Measurements from ENCODE around the gene PRICKLE2. TPM values are rescaled to one million over a fixed set of nuclear protein-coding genes. Genes with fewer than 3 reads are reported as not detected.

Gene PRICKLE2
- total and polyA plus RNA-seq, 10 of the 15 experiments (the other 5 are each of a cell fraction or from before 2014, with no cell fraction given), result 0.11 to 2.6 (median 0.69) TPM

- H3K4me1 ChIP-seq (ENCODE audit: control insufficient read depth, insufficient read depth, low read length), result no peaks in the 10 kb centered on the region
- ChIA-PET POLR2A (interaction anchor here (0.6 kb wide), 1 partner anchor 46 kb away, joined by 3 read pairs; no protein-coding TSS in a partner anchor), CTCF (no interaction called here), SMC1A (ENCODE audit: uncharacterized antibody, unreplicated experiment) (interaction anchor here (2.3 kb wide), 1 partner anchor 12 kb away, joined by 9 read pairs; no protein-coding TSS in a partner anchor), RAD21 (ENCODE audit: unreplicated experiment) (no interaction called here)
- H3K4me3 ChIP-seq, result no peak overlapping the region
- no peaks in the 10 kb centered on the region for H3K36me3 ChIP-seq (ENCODE audit: control insufficient read depth in 2 of 2, insufficient read depth in 2 of 2, low read length in 1 of 2)
- H3K79me2 ChIP-seq (ENCODE audit: control insufficient read depth, insufficient read depth, low read length), result no peaks in the 10 kb centered on the region
- intact Hi-C loops (cut with micrococcal nuclease; ENCODE audit: unreplicated experiment) (no loop called here), in situ Hi-C loops (cut with MboI) (no loop called here)
- no peak overlapping the region for H3K27ac ChIP-seq (ENCODE audit: control insufficient read depth, insufficient read depth)
- no peak overlapping the region for H3K4me2 ChIP-seq (ENCODE audit: control insufficient read depth, insufficient read depth)
- ATAC-seq (no peak), DNase-seq (ENCODE audit: low read depth, low spot score) (no peak), FAIRE-seq (no peak)
- H4K20me1 ChIP-seq (ENCODE audit: control insufficient read depth, insufficient read depth), result no peaks in the 10 kb centered on the region
- no peak overlapping the region for H2AFZ ChIP-seq (ENCODE audit: control insufficient read depth, low read depth, low read length)
- BruUV-seq (replicated peaks), result no TSS peak
- H3K27me3 ChIP-seq (replicated peaks in 1 of 2; ENCODE audit: control insufficient read depth in 2 of 2, insufficient read depth in 2 of 2, low read length in 1 of 2), result no peaks in the 10 kb centered on the region
- no peaks in the 10 kb centered on the region for H3K9me3 ChIP-seq (replicated peaks; ENCODE audit: control insufficient read depth, insufficient read depth, low read length)
- WGBS (ENCODE audit: insufficient coverage, insufficient replicate concordance, low lambda C conversion rate, missing lambda C conversion rate), result 5% methylated on average over 1 of the region's 1 CpG
- no peak overlapping the region for H3K9ac ChIP-seq (ENCODE audit: control insufficient read depth, insufficient read depth, low read length)
- TF ChIP-seq SREBF1 (IDR thresholded peaks at IDR 0.05; ENCODE audit: low read length), result no peak
- TF ChIP-seq IRF5 (IDR thresholded peaks at IDR 0.05; ENCODE audit: borderline replicate concordance), result no peak
- no peak for TF ChIP-seq FOXM1 (IDR thresholded peaks at IDR 0.05; ENCODE audit: low read depth, low read length)
- no peak for TF ChIP-seq ELK1 (IDR thresholded peaks at IDR 0.05; ENCODE audit: low read depth, low read length)
- no peak for TF ChIP-seq CBX3 (IDR thresholded peaks at IDR 0.05; ENCODE audit: borderline replicate concordance, low read depth)
- TF ChIP-seq CHD2 (IDR thresholded peaks at IDR 0.05; ENCODE audit: borderline replicate concordance, low read depth, low read length), result no peak
- TF ChIP-seq CTCF (IDR thresholded peaks at IDR 0.05 in 2 of 3, conservative IDR thresholded peaks at IDR 0.05 in 1 of 3; ENCODE audit: control insufficient read depth in 2 of 3, extremely low read depth in 1 of 3, insufficient read depth in 1 of 3, low read depth in 3 of 3, low read length in 3 of 3), result no peak
- TF ChIP-seq, protein P1, sequence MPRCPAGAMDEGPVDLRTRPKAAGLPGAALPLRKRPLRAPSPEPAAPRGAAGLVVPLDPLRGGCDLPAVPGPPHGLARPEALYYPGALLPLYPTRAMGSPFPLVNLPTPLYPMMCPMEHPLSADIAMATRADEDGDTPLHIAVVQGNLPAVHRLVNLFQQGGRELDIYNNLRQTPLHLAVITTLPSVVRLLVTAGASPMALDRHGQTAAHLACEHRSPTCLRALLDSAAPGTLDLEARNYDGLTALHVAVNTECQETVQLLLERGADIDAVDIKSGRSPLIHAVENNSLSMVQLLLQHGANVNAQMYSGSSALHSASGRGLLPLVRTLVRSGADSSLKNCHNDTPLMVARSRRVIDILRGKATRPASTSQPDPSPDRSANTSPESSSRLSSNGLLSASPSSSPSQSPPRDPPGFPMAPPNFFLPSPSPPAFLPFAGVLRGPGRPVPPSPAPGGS (IDR thresholded peaks at IDR 0.05; ENCODE audit: borderline replicate concordance, insufficient read depth, low read depth, low read length, poor library complexity, severe bottlenecking), result no peak
- TF ChIP-seq, protein P2, sequence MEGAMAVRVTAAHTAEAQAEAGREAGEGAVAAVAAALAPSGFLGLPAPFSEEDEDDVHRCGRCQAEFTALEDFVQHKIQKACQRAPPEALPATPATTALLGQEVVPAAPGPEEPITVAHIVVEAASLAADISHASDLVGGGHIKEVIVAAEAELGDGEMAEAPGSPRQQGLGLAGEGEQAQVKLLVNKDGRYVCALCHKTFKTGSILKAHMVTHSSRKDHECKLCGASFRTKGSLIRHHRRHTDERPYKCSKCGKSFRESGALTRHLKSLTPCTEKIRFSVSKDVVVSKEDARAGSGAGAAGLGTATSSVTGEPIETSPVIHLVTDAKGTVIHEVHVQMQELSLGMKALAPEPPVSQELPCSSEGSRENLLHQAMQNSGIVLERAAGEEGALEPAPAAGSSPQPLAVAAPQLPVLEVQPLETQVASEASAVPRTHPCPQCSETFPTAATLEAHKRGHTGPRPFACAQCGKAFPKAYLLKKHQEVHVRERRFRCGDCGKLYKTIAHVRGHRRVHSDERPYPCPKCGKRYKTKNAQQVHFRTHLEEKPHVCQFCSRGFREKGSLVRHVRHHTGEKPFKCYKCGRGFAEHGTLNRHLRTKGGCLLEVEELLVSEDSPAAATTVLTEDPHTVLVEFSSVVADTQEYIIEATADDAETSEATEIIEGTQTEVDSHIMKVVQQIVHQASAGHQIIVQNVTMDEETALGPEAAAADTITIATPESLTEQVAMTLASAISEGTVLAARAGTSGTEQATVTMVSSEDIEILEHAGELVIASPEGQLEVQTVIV (IDR thresholded peaks at IDR 0.05; ENCODE audit: borderline replicate concordance, partially characterized antibody), result no peak
- no peak for TF ChIP-seq MAX (IDR thresholded peaks at IDR 0.05; ENCODE audit: low read depth, low read length)
- TF ChIP-seq NR2C2 (IDR thresholded peaks at IDR 0.05; ENCODE audit: borderline replicate concordance, control insufficient read depth, insufficient read length, low read depth), result no peak
- no peak for TF ChIP-seq RBBP5 (conservative IDR thresholded peaks at IDR 0.05)
- no peak for TF ChIP-seq SUZ12 (IDR thresholded peaks at IDR 0.05; ENCODE audit: unreplicated experiment)
These were observed 107.8 kb downstream of the PRICKLE2 start for GRCh38 chr3:64117483-64117882.

All from GM12878 (cell line).